ENCODE results near the gene DAPK2.

DAPK2 gene

DNA sequence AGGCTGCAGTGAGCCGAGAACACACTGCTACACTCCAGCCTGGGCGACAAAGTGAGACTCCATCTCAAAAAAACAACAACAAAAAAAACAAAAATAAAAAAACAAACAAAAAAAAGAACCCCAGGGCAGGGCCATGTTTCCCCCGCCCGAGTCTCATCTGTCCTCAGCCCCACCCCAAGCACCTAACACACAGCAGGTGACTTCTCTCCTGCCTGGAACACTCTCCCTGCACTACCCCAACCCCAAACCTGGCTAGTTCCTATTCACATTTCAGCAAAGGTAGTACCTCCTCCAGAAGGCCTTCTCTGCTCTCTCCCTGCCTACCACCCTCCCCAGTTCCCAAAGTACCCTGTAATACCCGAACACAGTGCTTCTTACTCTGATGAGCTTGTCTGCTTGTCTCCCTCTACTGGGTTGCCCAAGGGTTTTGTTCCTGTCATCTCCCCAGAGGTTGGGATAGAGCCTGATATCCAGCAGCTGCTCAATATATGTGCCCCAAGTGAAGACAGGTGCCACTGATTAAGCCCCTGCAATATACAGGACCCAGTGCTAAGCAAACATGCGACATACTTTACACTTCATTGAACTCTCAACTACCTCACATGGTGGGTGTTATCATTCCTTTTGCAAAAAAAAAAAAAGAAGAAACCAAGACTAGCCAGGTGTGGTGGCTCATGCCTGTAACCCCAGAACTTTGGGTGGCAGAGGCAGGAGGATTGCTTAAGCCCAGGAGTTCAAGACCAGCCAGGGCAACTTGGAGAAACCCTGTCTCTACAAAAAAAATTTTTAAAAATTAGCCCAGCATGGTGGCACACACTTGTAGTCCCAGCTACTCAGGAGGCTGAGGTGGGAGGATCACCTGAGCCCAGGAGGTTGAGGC lies 103.6 kb downstream of the DAPK2 start:
- DNase-seq (ENCODE audit: low read depth) = no peak

DNA sequence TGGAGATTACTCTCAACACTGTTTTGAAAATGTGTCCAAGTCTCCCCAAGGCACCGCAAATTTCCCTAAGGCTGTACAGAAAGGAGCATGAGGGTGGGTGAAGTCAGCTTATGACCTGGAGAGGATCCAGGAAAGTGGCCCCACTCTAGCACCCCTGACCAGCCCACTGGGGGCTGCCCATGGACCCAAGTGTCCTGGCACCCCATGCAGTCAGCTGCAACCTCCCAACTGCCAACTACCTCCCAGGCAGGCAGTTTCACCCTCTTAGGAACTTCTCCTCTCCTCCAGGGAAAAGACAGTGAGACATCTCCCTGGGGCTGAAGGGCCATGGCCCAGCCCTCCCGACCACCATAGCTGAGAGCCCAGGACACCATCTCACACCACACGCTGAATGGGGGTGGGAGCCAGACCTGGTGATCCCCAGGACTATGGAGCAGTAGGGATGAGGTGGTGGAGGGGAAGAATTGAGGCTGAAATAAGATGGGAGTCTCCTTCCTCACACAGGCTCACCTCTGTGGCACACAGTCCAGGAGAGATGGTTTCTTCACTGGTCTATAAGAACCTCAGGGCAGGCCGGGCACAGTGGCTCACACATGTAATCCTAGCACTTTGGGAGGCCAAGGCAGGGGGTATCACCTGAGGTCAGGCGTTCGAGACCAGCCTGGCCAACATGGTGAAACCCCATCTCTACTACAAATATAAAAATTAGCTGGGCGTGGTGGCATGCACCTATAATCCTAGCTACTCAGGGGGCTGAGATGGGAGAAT lies 104.4 kb downstream of the DAPK2 start:
- no peak for DNase-seq (ENCODE audit: low read depth)

DNA sequence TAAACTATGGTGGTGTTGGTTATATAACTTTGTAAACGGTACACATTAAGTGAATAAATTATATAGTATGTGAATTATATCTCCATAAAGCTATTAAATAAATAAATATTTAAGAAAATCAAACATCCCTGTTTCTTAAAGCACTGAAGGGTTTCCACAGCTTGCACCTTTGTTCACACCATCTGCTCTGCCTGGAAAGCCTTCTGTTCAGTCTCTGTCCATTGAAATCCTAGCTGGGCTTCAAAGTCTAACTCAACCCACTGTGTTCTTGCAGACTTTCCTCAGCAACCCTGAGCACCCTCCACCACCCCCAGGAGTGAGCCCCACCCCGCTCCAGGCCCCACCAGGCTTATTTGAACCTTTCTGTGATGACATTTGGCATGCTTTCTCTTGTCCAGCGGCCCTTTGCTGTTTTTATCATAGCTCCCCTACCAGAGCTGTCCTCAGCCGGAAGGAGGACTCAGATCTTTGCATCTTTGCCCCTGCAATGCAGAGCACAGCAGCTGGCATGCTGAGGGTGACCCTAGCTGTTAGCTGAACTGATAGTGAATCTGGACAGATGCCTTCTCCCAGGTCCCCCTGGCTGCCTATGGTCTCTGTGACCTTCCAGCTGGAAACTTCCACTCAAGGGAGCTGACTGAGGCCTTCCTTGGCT lies 105.2 kb downstream of the DAPK2 start:
- no peak for DNase-seq (ENCODE audit: low read depth)

DNA sequence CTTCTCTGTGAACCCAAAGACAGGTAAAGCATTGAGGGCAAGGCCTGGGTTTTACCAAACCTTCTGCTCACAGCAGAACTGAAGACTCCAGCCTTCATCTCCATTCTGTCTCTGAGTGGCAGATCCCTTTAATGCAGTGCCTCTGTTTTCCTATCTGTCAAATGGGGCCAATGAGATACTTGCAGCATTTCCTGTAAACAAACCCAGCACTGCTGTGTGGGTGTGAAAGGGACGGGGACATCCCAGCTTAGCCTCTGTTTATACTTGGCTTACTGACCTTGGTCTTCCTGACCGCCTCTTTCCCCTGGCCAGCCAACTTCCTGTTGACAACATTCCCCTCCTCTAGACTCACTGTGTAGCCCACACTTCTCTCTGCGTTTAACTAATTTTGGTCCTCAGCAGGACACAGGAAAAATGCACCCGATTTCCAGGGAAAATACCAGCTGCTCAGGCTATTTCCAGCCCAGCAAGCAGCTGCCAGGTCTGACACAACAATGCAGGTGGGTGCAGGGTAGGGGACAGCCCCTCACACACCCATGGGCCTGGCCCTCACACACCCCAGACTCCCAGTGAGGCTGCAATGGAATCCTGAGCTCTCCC lies 106.7 kb downstream of the DAPK2 start:
- no peak for DNase-seq (ENCODE audit: low read depth)

DNA sequence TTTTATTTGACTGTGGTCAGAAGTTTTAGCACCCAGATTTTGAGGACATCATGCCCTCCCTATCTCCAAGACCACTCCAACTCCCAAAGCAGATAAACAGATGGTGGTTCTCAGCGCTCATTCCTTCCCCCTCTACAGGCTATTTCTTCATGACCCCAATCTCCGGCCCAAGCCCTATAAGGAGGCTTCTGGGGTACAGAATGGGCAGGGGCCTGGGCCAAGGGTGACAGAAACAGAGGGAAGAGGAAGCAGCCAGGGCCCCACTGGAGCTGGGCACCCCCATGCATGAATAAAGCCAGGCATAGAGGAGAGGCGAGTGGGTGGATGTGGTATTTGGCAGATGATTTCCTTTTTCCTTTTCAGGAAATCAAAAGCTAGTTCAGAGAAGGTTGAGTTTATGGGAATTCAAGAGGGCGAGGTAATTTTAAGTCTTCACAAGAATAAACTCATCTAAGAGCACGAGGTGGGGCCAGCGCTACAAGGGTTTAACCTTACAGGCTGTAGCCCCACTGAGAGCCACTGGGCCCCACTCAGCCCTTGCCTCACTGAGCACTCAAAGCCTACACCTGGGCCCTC lies 107.7 kb downstream of the DAPK2 start:
- no peak for DNase-seq (ENCODE audit: low read depth)

DNA sequence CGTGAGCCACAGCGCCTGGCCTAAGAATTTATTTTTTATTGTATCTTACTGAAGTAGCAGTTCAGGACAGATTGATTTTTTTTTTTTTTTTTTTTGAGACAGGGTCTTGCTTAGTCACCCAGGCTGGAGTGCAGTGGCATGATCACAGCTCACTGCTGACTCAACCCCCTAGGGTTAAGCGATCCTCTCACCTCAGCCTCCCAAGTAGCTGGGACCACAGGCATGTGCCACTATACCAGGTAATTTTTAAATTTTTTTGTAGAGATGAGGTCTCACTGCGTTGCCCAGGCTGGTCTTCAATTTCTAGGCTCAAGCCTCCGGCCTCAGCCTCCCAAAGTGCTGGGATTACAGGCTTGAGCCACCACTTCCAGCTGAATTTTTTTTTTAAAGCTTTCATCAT lies 112.8 kb downstream of the DAPK2 start:
- no peak for DNase-seq (ENCODE audit: low read depth)

DNA sequence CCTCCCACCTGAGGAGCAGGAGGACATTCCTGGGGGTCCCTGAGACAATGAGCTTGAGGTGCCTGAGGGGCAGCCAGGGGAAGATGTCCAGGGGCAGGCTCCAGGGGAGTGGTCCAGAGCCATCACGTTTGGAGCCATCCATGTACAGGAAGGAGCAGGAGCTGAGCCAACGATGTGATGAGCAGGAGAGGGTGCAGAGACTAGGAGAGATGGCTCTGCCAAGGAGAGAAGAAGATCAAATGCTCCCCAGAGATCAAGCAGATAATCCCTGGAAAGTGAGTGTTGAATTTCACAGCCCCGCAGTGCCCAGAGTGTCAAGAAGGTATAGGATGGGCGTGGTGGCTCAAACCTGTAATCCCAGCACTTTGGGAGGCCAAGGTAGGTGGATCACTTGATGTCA lies 114.7 kb downstream of the DAPK2 start:
- DNase-seq (ENCODE audit: low read depth) = no peak

DNA sequence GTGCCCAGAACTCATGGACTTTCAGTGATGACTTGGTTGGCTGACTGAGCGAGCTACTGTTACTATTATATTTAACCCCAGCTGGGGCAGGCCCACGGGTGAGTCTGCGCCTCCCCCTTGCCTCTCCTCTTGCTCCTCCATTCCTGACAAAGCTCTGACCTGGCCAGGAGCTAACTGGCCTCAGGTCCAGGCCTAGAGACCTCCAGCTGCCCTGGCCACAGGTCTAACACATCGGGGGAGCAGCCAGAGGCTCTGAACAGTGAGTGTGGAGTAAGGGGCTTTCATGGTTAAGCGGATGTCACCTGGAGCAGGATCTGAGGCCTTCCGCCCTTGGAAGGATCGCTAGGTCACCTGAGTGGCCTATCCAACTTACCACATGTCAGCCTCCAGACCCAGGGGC lies 116.3 kb downstream of the DAPK2 start:
- no peak for DNase-seq (ENCODE audit: low read depth)

DNA sequence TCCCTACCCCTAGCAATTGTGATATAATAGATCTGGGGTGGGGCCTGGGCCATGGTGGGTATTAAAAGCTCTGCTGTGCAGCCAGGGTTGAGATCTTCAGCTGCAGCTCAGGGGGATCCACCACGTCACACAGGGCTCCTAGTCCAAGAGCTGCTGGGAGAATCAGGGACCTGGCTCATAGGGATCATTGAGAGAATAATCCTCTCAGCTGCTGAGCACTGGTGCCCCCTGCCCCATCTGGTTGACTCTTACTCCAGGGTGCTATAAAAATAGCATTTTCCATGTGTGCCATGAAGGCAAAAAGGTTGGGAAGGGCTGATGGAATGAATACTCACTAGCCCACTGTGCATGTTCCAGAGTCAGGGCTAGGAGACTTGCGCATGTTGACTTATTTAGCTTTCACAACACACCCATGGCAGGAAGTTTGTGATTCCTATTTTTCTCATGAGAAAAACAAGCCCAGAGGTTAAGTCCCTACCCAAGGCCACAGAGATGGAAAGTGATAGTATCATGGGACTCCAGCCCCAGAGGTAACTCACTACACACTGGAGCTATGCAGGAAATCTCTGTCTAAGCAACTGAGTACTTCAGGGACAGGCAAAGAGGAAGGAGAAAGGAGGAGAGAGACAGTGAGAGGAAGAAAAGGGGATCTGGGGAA lies 118.0 kb downstream of the DAPK2 start:
- no peak for DNase-seq (ENCODE audit: low read depth)

DNA sequence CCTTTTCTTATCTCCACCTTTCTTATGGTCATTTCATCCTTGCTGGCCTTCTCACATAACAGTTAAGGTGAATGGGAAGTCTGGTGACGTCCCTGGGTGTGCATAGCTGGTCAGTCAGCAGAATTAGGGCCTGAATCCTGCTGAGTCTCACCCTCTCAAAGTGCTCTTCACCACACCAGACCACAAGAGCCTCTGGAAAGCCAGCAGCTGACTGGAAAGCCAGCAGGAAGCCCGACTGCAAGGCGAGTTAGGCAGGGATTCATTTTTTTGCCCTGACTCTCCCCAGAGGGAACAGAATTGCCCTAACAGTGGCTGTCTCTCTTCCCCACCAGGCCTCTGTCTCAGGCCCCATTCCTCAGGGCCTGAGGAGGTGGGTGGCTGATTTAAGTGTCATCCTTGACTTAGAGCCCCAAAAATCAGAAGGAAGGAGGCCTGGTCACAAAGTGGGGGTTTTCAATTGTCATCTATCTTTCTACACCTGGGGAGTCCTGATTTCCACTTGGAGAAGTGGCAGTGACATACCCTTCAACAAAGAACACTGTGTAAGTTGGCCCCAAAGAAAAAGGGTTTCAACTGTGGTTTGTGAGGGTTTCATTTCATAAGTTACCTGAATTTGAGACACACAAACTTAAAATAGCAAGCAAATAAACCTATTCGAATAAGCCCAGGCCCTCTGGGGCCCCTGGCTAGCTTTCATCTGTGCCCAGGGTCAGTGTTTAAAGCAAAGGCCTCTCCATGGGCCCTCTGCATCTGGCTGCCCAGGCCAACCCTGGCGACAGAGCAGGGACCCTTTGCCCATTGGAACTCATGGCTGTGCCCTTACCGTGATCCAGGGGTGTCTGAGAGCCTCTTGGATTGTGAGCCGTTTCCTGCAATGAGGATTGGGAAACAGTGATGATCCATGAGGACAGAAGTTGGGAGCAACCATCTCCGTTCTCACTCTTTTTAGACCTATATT lies 122.0 kb downstream of the DAPK2 start:
- DNase-seq (ENCODE audit: low read depth) = no peak

DNA sequence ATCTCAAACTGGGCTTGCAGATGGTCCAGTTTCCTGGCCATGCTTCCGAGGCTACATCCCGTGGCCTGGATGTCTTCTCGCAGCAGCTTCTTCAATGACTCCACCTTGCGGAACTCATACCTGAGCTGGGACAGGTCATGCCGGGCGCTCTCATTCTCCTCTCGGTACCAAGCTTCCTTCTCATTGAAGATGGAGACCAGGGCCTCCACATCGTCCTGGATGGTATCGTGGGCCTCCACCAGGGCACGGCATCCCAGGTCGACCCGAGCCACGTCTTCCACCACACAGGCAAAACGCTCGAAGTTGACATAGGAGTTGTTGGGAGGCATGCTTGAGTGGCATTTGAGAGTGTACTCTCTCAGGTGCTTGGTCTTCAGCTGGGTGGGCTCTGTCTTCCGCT lies 123.4 kb downstream of the DAPK2 start:
- no peak for DNase-seq (ENCODE audit: low read depth)

DNA sequence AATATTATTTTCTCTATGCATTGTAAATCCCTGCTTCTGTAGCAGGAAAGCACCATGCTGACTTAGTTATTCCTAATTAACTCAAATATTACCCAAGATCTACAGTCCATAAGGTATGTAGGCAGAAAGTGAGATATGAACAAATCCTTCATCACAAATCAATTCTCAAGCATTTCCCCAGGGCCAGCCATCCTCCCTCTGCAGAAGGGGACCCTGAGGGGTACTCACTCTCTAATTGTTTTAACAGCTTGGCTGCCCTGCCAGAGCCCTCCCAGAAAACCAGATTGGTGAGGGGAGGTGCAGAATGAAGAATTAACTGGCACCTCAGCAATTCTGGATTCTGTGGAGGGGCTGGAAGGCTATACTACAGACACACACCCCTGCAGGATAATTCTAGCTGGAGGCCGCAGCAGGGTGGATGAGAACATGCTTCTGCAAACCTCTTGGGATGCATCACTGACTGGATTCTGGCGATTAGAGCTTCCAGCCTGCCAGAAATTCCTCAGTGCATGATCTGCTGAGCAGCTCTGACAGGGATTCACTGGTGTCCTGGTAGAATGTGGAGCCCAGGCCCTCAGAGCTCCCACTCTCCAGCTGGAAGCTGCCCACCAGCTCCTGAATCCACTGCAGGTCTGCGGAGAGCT lies 123.9 kb downstream of the DAPK2 start:
- DNase-seq (ENCODE audit: low read depth) = no peak

DNA sequence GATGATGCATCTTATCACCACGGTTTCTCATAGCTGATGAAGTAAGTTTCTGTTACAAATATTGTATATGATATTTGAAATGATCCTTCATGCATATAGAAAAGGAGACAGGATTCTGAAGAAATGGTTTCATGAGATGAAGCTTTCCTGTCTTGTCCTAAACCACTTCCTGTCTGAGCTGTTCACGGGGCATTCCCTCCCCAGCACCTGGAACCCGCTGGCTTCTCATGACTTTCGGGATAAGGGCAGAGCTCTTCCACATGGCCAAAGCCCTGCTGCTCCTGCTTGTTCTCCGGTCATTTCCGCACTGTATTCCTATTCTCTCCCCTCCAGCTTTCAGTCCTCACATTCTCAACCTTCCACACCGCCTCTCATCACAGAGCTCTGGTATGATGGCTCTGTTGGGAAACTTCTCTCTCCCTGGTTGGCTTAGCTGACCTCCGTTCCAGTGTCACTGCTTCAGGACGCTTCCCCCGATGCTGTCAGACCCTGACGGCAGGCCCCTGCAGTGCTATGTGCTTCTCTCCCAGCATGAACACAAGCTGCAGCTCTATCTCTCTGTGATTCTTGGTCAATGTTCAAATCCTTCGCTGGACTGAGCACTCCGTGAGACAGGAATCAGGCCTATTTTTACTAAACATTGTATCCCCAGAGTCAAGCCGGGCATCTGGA lies 125.6 kb downstream of the DAPK2 start:
- no peak for DNase-seq (ENCODE audit: low read depth)

DNA sequence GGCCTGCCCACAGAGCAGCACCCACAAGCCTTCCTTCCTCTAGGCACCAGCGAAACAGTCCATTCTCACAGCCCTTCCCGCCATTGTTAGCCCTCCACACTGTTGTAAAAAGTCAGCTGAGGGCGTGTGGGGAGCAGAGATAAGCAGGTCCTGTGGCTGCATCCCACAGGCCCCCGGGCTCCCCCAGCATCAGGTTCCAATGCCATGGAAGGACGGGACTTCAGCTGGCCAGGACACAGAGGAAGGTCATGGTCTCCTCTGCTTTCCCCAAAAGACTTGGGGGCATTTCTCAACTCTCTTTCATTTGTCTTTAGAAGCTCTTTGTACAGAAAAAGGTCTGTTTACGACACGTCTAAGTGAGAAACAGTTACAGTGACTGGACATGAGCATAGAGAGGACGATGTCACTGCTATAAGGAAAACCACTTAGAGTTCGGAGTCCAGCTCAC lies 127.4 kb downstream of the DAPK2 start:
- no peak for DNase-seq (ENCODE audit: low read depth)

DNA sequence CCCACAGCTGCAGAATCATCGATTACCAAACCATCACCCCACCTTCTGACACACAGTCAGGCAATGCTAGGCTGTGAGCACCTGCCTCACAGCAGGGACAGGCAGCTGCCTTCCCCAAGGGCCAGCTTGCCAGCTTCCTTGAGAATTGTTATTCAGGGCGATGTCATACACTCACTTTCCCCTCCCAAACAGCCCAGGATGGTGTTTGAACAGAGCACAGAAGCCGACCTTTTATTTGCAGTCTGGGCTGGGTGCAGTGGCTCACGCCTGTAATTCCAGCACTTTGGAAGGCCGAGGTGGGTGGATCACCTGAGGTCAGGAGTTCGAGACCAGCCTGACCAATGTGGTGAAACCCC lies 128.0 kb downstream of the DAPK2 start:
- DNase-seq (ENCODE audit: low read depth) = no peak

DNA sequence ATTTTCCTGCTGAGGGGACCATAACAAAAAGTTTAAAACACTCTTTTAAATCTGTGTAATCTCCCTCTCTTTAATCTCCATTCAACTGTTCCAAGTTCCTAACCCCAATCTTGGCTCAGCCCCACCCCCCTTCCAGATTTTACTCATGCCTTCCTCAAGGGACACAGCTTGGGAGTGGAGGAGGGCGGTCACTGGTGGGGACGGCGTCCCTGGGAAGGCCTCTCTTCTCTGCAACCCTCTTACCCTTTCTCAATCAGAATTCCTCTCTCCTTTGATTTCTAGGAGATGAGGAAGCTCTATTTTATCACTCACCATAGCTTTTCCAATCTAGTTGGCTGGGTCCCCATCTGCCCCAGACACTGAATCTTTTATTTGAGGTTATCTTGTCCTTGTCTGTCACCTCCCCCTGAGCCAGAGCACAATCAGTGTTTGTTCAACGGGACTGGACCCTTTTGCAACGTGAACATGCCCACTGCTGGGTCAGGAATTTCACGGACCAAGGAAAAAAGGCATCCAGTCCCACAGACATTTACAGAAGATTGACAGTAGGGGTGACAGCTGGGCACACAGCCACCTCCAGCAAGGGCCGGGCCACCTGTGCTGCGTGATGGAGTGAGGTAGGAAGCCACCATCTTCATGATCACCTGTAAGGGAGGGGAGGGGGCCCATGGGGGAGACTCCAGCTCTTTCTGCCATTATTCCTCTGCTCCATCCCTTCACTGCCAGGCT lies 128.5 kb downstream of the DAPK2 start:
- no peak for DNase-seq (ENCODE audit: low read depth)

DNA sequence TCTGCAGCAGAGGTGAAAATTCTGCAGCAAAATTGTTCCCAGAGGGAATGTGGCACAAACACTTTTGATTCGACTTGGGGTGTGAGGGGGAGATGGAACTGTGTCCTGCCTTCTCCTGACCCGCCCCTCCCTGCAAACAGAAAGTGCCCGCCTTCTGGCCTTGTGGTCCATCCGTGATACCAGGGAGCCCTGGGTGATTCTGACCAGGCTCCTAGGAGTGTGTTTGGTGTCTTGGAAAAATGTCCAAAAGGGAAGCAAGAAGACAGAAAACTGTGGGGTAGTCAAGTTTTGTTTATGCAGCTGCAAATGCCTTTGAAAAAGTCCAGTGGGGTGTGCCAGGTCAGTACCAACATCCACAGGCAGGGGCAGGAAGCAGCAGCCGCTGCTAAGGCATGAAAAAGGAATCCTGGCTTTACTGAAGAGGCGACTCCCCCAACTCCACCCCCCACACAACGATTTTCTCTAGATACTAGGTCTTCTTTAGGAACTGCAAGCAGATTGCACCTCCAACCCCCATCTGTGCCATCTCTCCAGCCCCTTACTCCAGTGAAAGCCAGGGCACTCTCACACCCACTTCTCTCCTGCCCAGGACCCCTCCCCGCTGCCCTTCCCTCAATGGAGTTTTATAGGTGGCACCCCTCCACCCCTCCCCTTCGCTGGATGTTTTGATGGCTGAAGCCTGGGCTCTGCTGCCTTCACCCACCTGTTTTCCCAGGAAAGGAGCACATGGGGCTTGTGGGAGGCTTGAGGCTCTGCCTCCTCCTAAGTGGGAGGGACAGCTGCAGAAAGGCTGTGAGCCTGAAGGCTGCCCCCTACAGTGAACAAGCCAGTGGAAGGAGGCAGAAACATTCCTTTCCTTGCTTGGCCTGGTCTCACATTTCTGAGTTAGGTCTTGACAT lies 130.2 kb downstream of the DAPK2 start:
- no peak for DNase-seq (ENCODE audit: low read depth)

Measured in HS-5 (cell line).